GM18502 (cell line): ENCODE data around the gene ZFP69.
"Not testable (repeated sequence)": the region's sequence is repeated elsewhere in the genome, so short reads cannot be mapped to it uniquely, and the experiment has no call there.

ENCODE experiments used
- ATAC-seq: cut with Tn5 transposase; IDR thresholded peaks from one replicate; pipeline ENCODE4 v1.9.1; 2021; ENCODE audit warnings: mild to moderate bottlenecking; ENCODE audit not compliant: unreplicated experiment, poor library complexity

ZFP69 gene

DNA sequence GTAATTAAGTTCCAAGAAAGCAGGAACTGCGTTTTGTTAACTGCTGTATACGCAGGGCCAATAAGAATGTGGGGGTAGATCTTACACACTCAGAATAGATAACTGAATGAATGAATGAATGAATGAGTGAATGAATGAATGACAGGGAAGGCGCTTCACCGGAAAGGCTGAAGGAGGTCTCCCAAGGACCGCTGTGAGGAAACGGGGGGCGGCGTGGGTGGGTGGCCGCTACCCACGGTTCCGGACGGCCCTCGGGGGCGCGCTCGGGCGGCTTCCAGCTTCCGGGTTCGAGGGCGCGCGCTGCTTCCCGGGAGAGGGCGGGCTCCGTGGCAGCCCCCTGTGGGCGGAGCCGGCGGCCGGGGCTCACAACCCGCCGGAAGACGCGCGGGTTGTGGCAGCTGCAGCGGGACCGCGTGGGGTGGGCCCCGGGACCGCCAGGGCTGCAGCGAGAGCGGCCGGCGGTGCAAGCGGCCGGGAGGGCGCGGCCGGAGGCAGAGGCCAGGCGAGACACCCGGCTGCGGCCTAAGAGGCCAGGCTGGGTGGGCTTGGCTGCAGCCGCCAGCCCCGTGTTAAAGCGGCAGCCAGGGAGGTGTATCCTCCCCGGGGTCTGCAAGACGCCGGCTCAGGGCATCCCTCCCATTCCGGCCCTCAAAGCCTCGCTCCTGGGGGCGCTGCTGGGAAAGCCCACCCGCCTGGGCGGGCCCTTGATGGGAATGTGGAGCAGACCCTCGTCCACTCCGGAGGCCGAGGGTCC is at the start of gene ZFP69:
Gene ZFP69, plus strand, starts transcription at position 367 of the 754 bp plus-strand sequence. CDS start 2,072 bp downstream, outside the sequence.
- peak; percentile 78 for ATAC-seq

DNA sequence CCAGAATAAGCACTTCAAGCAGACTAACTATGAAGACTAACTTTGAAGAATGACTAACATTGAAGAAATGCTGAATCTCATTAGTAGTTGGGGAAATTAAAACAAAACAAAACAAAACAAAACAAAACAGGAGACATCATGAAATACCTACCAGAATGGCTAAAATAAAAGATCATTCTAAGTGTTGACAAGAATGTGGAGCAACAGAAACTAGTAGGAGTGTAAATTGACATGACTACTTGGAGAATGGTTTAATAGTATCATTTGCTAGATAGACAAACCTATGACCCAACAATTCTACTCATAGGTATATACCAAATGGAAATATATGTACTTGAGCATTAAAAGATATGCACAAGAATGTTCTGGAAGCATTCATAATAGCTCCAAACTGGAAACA is 45.7 kb upstream of the ZFP69 start:
- no peak for ATAC-seq

DNA sequence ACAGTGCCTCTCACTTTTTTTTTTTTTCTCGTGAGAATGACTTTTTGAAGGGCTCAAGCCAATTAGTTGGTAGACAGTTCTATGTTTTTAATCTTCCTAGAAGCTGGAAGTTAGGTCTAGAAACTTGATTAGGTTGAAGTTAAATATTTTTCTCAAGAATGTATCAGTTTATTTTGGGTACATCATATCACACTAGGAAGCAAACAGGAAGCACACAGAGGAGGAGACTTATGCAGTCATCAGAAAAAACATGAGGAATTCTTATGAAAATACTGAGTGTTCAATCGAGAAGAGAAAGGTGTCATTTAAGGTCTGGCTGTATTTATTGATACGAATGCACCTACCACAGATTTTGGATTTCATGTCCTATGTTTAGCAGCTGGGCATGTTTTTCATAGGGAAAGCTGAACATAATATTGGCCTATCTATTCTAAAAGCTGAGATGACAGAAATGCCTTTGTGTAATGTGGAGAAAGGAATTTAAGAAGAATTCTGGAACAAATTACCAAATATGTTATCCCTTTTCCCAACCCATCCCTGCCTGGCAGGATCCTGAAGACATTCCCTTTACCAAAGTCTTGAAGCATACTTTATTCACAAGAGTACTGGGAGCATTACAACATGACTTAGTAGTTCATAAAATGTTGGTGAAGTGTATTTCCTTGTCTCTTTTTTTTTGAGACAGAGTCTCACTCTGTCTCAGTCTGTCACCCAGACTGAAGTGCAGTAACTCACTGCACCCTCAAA is 44.3 kb upstream of the ZFP69 start:
- ATAC-seq = no peak

DNA sequence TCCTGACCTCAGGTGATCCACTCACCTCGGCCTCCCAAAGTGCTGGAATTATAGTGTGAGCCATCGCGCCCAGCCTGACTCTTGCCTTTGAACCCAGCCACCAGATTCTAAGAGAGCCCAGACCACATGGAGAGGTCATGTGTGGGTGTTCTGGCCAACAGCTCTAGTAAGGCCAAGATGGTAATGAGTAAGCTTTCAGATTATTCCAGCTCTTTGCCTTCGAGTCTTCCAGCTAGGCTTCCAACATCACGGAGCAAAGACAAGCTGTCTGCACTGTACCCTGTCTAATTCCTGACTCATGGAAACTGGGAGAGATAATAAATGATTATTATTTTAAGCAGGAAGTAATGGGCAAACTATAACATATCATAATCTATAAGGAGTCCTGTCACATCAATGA is 41.6 kb upstream of the ZFP69 start:
- no peak for ATAC-seq

DNA sequence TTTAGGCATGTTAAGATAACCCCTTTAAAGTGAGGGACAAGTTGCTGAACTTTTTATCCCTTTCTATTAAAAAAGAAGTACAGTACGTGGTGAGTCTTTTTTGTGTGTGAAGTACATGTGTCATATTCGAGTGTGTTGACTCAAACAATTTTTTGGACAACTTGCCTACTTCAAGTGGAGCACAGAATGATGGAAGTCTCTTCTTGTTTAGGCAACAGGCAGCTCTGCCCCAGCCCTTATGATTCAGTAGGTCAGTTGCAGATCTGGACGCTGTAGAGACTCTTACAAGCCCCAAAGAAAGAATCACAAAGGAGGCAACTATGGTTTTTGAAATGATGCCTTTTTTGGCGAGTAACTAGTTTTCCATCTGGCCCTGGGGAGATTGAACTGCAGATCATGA is 41.2 kb upstream of the ZFP69 start:
- ATAC-seq = no peak

DNA sequence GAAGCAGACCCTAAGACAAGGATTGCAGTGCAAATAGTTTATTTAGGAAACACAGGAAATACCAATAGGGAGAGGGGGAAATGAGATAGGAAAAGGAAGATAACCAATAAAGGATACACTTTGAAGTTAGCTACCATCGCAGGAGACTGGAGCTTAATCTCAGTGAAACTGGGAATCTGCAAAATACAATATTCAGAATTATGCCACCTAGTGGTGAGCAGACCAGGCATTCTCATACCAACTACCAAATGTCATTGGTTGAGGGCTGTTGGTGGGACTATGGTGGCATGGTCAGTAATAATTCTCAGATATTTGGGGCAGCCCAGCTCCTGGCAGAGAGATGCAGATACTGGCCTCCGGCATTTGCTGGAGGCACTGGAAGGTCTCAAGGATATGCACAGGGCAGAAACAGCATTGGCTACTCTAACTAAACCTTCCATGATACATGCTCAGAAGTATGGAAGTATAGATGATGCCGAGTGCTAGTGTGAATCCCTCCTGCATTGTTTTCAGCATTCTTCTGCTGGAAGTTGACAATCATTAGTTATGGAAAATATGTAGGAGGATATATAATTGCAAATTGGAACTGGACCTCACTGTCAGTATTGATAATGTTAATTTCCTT is 38.6 kb upstream of the ZFP69 start:
- ATAC-seq = no peak

DNA sequence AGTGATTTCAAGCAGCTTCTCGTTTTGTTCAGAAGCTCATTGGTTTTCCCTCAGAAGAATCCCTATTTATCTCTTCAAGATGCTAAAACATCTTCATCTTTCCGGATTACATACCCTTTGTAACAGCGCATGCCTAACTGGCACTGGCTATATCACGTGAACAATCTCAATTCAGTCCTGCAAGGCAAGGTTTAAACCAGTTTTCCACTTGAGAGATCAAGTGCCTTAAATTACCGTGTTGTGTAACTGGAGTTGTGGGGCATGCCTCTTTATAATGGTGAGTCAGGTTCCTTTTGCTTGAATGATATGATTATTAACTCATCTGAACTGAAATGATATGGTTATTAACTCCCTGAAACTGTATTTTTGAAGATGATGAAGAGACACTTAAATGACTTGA is 37.8 kb upstream of the ZFP69 start:
- ATAC-seq = no peak

DNA sequence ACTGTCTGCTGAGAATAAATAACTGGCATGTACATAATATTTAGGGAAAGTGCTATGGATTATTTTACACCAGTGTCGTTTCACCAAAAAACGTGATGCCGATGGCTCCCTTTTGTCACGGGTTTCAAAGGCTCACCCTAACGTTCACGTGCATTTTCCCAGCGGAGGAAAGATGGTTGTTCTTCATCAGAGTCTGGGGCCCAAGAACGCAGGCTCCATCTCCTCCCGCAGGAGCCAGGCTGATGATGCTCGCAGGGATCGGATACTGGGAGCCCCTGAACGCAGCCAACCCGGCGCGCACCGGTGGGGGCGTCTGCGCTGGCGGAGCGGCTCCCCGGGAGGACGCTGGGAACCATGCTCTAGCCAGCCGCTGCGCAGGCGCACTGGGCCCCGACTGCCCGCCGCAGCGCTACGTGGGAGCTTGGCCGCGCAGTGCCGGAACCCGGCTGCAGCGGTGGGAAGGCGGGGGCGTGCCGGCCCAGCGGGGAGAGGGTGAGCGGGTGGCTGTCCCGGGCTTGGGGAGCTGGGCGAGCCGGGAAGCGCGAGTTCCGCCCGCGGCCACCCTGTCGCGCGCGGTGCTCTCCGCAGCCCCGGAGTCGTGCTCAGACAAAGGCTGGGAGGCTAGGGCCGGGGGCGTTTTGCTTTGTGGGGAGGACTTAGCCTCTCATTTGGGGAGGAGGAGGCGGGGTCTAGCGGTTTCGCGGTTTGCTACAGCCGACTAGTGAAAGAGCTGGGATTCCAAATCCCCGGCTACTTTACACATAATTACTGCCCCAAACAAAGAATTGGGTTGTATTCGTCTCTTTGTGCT is 27.2 kb upstream of the ZFP69 start, which contains the start of gene ZFP69B:
Gene ZFP69B, plus strand, starts transcription at position 793 of the 811 bp plus-strand sequence. CDS start 486 bp downstream, outside the sequence.
- ATAC-seq = peak; percentile 65

DNA sequence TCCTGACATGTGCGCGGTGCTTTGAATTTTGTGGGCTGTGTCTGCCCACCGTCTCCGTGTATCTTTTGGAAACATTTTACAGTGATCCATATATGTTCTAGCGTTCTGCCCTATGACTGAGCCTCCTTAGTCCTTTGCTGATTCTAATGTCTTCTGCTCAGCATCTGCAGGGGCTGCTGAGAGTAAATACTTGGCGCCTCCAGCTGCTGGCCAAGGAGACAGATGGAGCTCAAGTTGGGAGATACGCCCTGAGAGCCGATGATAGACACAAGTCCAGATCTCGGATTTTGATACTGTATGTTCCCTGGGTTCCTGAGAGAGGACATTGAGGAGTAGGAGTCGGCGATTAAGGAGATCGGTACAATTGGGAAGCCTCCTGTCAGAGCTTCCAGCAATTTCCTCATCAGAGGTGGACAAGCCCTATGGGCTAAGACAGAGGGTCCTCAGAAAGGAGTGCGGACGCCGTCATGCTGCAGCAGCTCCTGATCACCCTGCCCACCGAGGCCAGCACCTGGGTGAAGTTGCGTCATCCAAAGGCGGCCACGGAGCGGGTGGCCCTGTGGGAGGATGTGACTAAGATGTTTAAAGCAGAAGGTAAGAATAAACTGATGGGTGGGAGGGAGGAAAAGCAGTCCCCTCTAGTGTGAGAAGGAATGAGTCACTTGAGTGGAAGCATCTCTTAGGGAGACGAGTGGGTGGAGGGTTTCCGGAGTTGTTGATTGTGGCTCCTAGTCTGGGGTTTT is 26.4 kb upstream of the ZFP69 start:
- peak; percentile 24 for ATAC-seq

DNA sequence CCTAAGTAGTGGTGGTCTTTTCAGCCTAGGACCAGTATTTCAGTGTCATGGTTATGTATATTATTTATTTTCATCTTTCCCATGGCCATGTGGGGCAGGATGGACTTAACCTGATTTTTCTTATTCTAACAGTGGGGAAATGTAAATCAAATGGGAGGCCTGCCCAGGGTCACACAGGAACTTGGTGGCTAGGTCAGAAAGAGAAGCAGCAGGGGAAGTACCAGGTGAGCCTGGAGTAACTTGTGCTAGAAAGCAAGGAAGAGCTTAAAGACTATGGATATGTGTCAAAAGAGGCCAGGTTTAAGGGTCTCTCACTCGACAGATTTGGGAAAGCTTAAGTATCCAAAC is 25.9 kb upstream of the ZFP69 start:
- ATAC-seq = no peak

DNA sequence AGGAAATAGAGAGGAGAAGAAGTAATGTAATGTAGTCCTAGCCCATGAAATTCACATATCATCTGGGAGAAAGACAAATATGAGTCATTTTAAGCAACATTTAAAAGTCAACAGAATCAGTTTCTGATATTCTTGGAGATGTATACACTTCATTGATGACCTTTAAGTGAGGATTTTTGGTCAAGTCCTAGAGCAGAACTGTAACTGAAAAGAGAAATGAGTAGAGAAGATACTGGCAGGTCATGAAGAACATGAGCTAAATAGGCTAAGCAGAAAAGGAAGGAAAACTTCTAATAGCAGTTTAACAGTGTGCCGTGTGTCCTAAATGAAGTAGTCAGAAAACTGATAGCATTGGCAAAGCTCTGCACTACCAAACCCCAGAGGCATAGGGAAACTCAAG is 22.2 kb upstream of the ZFP69 start:
- ATAC-seq = no peak

DNA sequence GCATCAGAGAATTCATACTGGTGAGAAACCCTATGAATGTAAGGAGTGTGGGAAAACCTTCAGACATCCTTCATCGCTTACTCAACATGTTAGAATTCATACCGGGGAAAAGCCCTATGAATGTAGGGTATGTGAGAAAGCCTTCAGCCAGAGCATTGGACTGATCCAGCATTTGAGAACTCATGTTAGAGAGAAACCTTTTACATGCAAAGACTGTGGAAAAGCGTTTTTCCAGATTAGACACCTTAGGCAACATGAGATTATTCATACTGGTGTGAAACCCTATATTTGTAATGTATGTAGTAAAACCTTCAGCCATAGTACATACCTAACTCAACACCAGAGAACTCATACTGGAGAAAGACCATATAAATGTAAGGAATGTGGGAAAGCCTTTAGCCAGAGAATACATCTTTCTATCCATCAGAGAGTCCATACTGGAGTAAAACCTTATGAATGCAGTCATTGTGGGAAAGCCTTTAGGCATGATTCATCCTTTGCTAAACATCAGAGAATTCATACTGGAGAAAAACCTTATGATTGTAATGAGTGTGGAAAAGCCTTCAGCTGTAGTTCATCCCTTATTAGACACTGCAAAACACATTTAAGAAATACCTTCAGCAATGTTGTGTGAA is 14.0 kb upstream of the ZFP69 start:
- ATAC-seq = no peak

DNA sequence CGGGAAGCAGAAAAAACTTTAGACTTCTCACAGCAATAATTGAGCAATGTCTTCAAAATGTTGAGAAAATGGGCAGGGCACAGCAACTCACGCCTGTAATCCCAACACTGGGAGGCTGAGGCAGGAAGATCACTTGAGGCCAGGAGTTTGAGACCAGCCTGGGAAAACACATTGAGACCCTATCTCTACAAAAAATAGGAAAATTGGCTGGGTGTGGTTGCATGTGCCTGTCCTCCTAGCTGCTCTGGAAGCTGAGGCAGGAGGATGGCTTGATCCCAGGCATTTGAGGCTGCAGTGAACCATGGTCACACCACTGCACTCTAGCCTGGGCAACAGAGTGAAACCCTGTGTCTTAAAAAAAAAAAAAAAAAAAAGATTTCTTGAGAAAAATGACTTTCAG is 7.8 kb upstream of the ZFP69 start:
- ATAC-seq = no peak

DNA sequence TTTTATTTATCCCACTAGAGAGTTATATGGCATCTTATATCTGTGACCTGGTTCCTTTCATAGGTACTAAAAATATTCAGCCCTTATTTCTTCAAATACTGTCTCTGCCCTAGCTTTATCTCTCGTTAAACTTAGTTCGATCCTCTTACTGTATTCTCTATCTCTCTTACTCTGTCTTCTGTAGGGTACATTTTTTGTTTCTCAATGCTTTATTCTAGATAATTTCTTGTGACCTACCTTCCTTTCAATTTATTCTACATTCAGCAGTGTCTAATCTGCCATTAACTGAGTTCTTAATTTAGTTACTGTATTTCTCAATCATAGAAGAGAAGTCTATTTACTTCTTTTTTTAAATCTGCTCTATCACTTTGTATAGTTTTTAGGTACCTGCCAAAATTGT is 1.8 kb upstream of the ZFP69 start:
- no peak for ATAC-seq

DNA sequence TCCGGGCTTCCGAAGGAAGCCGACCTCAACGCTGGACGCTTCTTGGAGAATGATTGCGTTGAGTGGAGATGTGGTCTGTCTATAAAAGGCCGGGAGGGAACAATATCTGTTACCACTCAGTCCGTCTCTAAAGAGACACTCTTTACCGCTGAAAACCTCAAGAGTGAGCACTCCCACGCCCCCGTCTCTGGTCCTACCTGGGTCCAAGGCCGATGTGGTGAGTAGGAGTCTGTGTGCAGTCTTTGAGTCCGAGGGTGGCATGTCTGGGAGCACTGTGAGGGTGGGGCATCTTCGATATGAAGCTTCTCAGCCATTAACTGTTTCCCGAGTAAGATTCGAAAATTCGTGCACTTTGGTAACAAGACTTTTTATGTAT is 576 bp downstream of the ZFP69 start:
- peak; percentile 25 for ATAC-seq

DNA sequence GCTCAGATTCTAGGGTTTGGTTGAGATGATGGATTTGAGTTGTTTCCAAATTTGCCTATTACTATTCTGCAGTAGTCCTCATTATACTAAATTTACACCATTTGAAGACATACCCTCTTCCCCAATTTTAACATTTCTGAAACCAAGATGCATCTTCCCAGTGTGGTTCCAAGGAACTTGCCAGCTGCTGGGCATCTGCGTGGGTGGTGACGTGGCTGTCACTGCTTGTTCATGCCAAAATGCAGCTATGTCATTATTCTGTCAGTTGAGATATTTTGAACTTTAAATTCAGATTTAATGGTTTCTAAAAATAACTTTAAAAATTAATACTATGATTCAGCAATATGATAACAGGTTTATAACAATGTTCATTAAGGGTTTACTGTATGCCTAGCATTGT is 1.2 kb downstream of the ZFP69 start:
- no peak for ATAC-seq

DNA sequence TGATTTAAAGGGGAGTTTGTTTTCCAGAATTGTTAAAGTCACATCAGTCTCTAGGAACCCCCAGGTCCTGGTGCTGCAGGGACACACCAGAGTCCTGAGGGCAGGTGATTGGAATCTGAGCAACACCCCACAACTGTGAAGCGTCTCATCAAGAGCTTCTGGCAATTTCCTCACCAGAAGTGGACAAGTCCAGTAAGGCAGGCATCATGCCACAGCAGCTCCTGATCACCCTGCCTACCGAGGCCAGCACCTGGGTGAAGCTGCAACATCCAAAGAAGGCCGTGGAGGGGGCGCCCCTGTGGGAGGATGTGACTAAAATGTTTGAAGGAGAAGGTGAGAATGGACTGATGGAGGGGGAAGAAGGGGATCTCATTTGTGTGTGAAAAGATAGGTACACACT is 2.1 kb downstream of the ZFP69 start:
- no peak for ATAC-seq

DNA sequence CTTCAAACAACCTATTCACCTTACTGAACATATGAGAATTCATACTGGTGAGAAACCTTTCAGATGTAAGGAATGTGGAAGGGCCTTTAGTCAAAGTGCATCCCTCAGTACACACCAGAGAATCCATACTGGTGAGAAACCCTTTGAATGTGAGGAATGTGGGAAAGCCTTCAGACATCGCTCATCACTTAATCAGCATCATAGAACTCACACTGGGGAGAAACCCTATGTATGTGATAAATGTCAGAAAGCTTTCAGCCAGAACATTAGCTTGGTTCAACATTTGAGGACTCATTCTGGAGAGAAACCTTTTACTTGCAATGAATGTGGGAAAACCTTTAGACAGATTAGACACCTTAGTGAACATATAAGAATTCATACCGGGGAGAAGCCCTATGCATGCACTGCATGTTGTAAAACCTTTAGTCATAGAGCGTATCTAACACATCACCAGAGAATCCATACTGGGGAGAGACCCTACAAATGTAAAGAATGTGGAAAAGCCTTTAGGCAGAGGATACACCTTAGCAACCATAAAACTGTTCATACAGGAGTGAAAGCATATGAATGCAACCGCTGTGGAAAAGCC is 18.3 kb downstream of the ZFP69 start:
- no peak for ATAC-seq

DNA sequence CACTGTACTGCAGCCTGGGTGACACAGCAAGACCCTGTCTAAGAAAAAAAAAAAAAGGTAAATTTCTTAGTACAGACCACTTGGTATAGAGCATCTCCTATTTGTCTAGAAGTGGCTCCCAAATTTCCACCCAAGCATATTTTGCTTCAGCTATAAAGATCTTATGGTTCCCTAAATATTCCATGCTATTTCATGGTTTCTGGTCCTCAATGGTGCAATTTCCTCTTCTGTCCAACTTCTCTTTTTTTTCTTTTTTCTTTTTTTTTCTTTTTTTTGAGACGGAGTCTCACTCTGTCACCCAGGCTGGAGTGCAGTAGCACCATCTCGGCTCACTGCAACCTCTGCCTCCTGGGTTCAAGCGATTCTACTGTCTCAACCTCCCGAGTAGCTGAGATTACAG is 25.6 kb downstream of the ZFP69 start:
- not testable (repeated sequence) for ATAC-seq
